ENCODE results near the gene NUTM2F. TPM values are rescaled to one million over a fixed set of nuclear protein-coding genes. Genes with fewer than 3 reads are reported as not detected.
"Not testable (repeated sequence)": the region's sequence is repeated elsewhere in the genome, so short reads cannot be mapped to it uniquely, and the experiment has no call there.

The NUTM2F gene
- total RNA-seq, 4 donors from 2014 or later, result not detected

- DNase-seq; H3K36me3 ChIP-seq; H3K27ac ChIP-seq; H3K4me3 ChIP-seq; intact Hi-C loops (cut with DNase I; ENCODE audit: low total_unique reads); H3K4me1 ChIP-seq; H3K27me3 ChIP-seq; H3K9me3 ChIP-seq: not testable (repeated sequence)
These were observed 11.2 kb upstream of the NUTM2F start for GRCh38 chr9:94339657-94340056.

GRCh38 chr9:94338723-94339122, 10.3 kb upstream of the NUTM2F start:
- H3K27me3 ChIP-seq; H3K9me3 ChIP-seq; intact Hi-C loops (cut with DNase I; ENCODE audit: low total_unique reads); H3K27ac ChIP-seq; H3K4me3 ChIP-seq; DNase-seq; H3K4me1 ChIP-seq; H3K36me3 ChIP-seq: not testable (repeated sequence)

- intact Hi-C loops (cut with DNase I; ENCODE audit: low total_unique reads); H3K9me3 ChIP-seq; H3K27ac ChIP-seq; H3K4me3 ChIP-seq; DNase-seq; H3K36me3 ChIP-seq; H3K27me3 ChIP-seq; H3K4me1 ChIP-seq: not testable (repeated sequence)
These were observed 8.0 kb upstream of the NUTM2F start for GRCh38 chr9:94336445-94336844.

- intact Hi-C loops (cut with DNase I; ENCODE audit: low total_unique reads), result not testable (repeated sequence)
These were observed 2.9 kb downstream of the NUTM2F start for GRCh38 chr9:94325583-94325982.

GRCh38 chr9:94323153-94323798, 5.2 kb downstream of the NUTM2F start:
- H3K9me3 ChIP-seq; H3K27ac ChIP-seq; H3K36me3 ChIP-seq; DNase-seq; H3K4me1 ChIP-seq; intact Hi-C loops (cut with DNase I; ENCODE audit: low total_unique reads); H3K4me3 ChIP-seq; H3K27me3 ChIP-seq: not testable (repeated sequence)

More at GRCh38 chr9:94325583-94325982, 2.9 kb downstream of the NUTM2F start:
- not testable (repeated sequence) for H3K36me3 ChIP-seq, H3K9me3 ChIP-seq, H3K4me3 ChIP-seq, H3K4me1 ChIP-seq, H3K27ac ChIP-seq, DNase-seq, H3K27me3 ChIP-seq

GRCh38 chr9:94322342-94322940, 6.0 kb downstream of the NUTM2F start:
- H3K27ac ChIP-seq; H3K27me3 ChIP-seq; H3K9me3 ChIP-seq; DNase-seq; H3K4me1 ChIP-seq; intact Hi-C loops (cut with DNase I; ENCODE audit: low total_unique reads); H3K36me3 ChIP-seq; H3K4me3 ChIP-seq: not testable (repeated sequence)

- H3K27ac ChIP-seq; DNase-seq; H3K9me3 ChIP-seq; H3K4me1 ChIP-seq; H3K4me3 ChIP-seq; H3K27me3 ChIP-seq; intact Hi-C loops (cut with DNase I; ENCODE audit: low total_unique reads); H3K36me3 ChIP-seq: not testable (repeated sequence)
These were observed 10.3 kb downstream of the NUTM2F start for GRCh38 chr9:94317949-94318657.

GRCh38 chr9:94316236-94316635, 12.2 kb downstream of the NUTM2F start:
- H3K27ac ChIP-seq; H3K4me3 ChIP-seq; intact Hi-C loops (cut with DNase I; ENCODE audit: low total_unique reads); H3K36me3 ChIP-seq; H3K9me3 ChIP-seq; H3K4me1 ChIP-seq; H3K27me3 ChIP-seq; DNase-seq: not testable (repeated sequence)

GRCh38 chr9:94315034-94315984, 13.1 kb downstream of the NUTM2F start:
- intact Hi-C loops (cut with DNase I; ENCODE audit: low total_unique reads); H3K27me3 ChIP-seq; DNase-seq; H3K36me3 ChIP-seq; H3K4me3 ChIP-seq; H3K9me3 ChIP-seq; H3K27ac ChIP-seq; H3K4me1 ChIP-seq: not testable (repeated sequence)
